GM20000 (cell line): ENCODE measurements around the gene CCZ1.
"Not testable (repeated sequence)": the region's sequence is repeated elsewhere in the genome, so short reads cannot be mapped to it uniquely, and the experiment has no call there.

ENCODE experiments used
- DNase-seq: peaks from one replicate; pipeline ENCODE4 v3.0.0; 2012; ENCODE audit warnings: low spot score
- CTCF ChIP-seq: IDR thresholded peaks from 2 replicates; pipeline ENCODE4 v1.5.1; 2012; ENCODE audit warnings: mild to moderate bottlenecking, control low read depth; ENCODE audit errors: extremely low read depth, missing control alignments

CCZ1 gene

GRCh38 chr7:5869691-5870090, 28.8 kb upstream of the CCZ1 start:
- no peak for TF ChIP-seq CTCF
- DNase-seq: no peak

GRCh38 chr7:5870311-5870710, 28.2 kb upstream of the CCZ1 start:
- no peak for TF ChIP-seq CTCF
- DNase-seq: no peak

- TF ChIP-seq CTCF: no peak
- no peak for DNase-seq
These were observed 26.2 kb upstream of the CCZ1 start for GRCh38 chr7:5872326-5872725.

GRCh38 chr7:5879591-5879990, 18.9 kb upstream of the CCZ1 start:
- DNase-seq: not testable (repeated sequence)

- not testable (repeated sequence) for DNase-seq
These were observed 18.4 kb upstream of the CCZ1 start for GRCh38 chr7:5880106-5880505.

- DNase-seq: not testable (repeated sequence)
These were observed 14.1 kb upstream of the CCZ1 start for GRCh38 chr7:5884431-5884830.

- DNase-seq: not testable (repeated sequence)
These were observed 10.5 kb upstream of the CCZ1 start for GRCh38 chr7:5888021-5888420.

GRCh38 chr7:5890244-5890643, 8.3 kb upstream of the CCZ1 start:
- not testable (repeated sequence) for DNase-seq

GRCh38 chr7:5892498-5892897, 6.0 kb upstream of the CCZ1 start:
- DNase-seq: no peak
- TF ChIP-seq CTCF: no peak

- DNase-seq: not testable (repeated sequence)
These were observed 1.1 kb upstream of the CCZ1 start for GRCh38 chr7:5897369-5897919.

GRCh38 chr7:5903002-5903401, 4.5 kb downstream of the CCZ1 start:
- DNase-seq: not testable (repeated sequence)

- not testable (repeated sequence) for DNase-seq
These were observed 6.2 kb downstream of the CCZ1 start for GRCh38 chr7:5904726-5905125.

GRCh38 chr7:5908835-5909234, 10.3 kb downstream of the CCZ1 start:
- not testable (repeated sequence) for DNase-seq

- not testable (repeated sequence) for DNase-seq
These were observed 18.0 kb downstream of the CCZ1 start for GRCh38 chr7:5916529-5916928.

- DNase-seq: not testable (repeated sequence)
These were observed 25.6 kb downstream of the CCZ1 start for GRCh38 chr7:5924180-5924579.

- not testable (repeated sequence) for DNase-seq
These were observed 26.1 kb downstream of the CCZ1 start for GRCh38 chr7:5924630-5925029.

- not testable (repeated sequence) for DNase-seq
These were observed 27.8 kb downstream of the CCZ1 start for GRCh38 chr7:5926263-5926870.
